HepG2 (cell line): ENCODE measurements around the gene SRP72. TPM values are rescaled to one million over a fixed set of nuclear protein-coding genes. Genes with fewer than 3 reads are reported as not detected.
A peak's percentile ranks its signal among the peaks of the same experiment; 100 is the strongest.

Experiments
- AGO2 ChIP-seq: fragments of 200-400 bp; formaldehyde crosslinking; optimal IDR thresholded peaks from 2 replicates; pipeline ENCODE3; 2017; ENCODE audit warnings: mild to moderate bottlenecking, low read depth, low read length, moderate library complexity
- ARNT2 ChIP-seq: sonication (generic); formaldehyde crosslinking; IDR thresholded peaks from 2 replicates; pipeline ENCODE4 v1.8.0; 2022; ENCODE audit warnings: mild to moderate bottlenecking, low read depth, missing genetic modification reagents, moderate library complexity
- ATF6 ChIP-seq: sonication (generic); formaldehyde crosslinking; conservative IDR thresholded peaks from 2 replicates; pipeline ENCODE4 v1.4.0; 2020; ENCODE audit warnings: missing genetic modification reagents
- FOXO4 ChIP-seq: sonication (generic); formaldehyde crosslinking; conservative IDR thresholded peaks from 2 replicates; pipeline ENCODE4 v1.8.1; 2023; ENCODE audit warnings: missing genetic modification reagents
- HHEX ChIP-seq: IDR thresholded peaks from 2 replicates; pipeline ENCODE4 v1.6.1; 2016; ENCODE audit warnings: control low read depth
- HIC2 ChIP-seq: sonication (generic); formaldehyde crosslinking; IDR thresholded peaks from 2 replicates; pipeline ENCODE4 v1.9.0; 2022; ENCODE audit warnings: low read depth, missing genetic modification reagents
- KAT7 ChIP-seq: IDR thresholded peaks from 2 replicates; pipeline ENCODE4 v1.6.1; 2018; ENCODE audit warnings: borderline replicate concordance, missing compliant biosample characterization
- MIXL1 ChIP-seq: IDR thresholded peaks from 2 replicates; pipeline ENCODE4 v1.6.1; 2016
- PATZ1 ChIP-seq: sonication (generic); formaldehyde crosslinking; IDR thresholded peaks from 2 replicates; pipeline ENCODE4 v1.4.0; 2020; ENCODE audit warnings: missing genetic modification reagents
- THAP9 ChIP-seq: sonication (generic); formaldehyde crosslinking; IDR thresholded peaks from 2 replicates; pipeline ENCODE4; 2020; ENCODE audit warnings: missing genetic modification reagents, mild to moderate bottlenecking, borderline replicate concordance
- ZBTB33 ChIP-seq: sonication (generic); formaldehyde crosslinking; IDR thresholded peaks from 2 replicates; pipeline ENCODE4 v1.4.0; 2020; ENCODE audit warnings: missing genetic modification reagents
- ZNF557 ChIP-seq: sonication (generic); formaldehyde crosslinking; IDR thresholded peaks from 2 replicates; pipeline ENCODE4 v1.4.0; 2020; ENCODE audit warnings: missing genetic modification reagents
- ZNF691 ChIP-seq: sonication (generic); formaldehyde crosslinking; IDR thresholded peaks from 2 replicates; pipeline ENCODE4 v1.4.0; 2020; ENCODE audit warnings: missing genetic modification reagents, low read depth, mild to moderate bottlenecking, borderline replicate concordance
- ZSCAN22 ChIP-seq: sonication (generic); formaldehyde crosslinking; IDR thresholded peaks from 2 replicates; pipeline ENCODE4 v1.4.0; 2020; ENCODE audit warnings: mild to moderate bottlenecking, missing genetic modification reagents
- polyA plus RNA-seq, 8 experiments: library from polyadenylated mRNA; depleted of rRNA in 3 of 8; stranded (reverse) in 7 of 8; unstranded in 1 of 8; fragments of >200 nt; fragmentation: Illumina TruSeq in 4 of 8; extraction: Trizol in 4 of 8; gene quantifications; 2 replicates each; pipeline versions ENCODE4 v1.2.1 to v1.2.3, GENCODE V29; 2011 to 2016; ENCODE audit warnings: low read depth in 4 of 8, missing spikeins in 1 of 8, mixed read lengths in 1 of 8; ENCODE audit not compliant: insufficient read depth in 1 of 8
- total RNA-seq, 5 experiments: library from RNA; depleted of rRNA; stranded (reverse); fragments of >200 nt; fragmentation: Illumina TruSeq; extraction: Trizol; gene quantifications; 2 replicates each; pipeline ENCODE4 v1.2.3, GENCODE V29; 2016; ENCODE audit warnings: low read depth in 1 of 5

The SRP72 gene
- total and polyA plus RNA-seq, 2 of the 13 experiments (the other 11 are each of a cell fraction or from before 2014, with no cell fraction given), result 64.9 to 75.6 TPM

- TF ChIP-seq FOXO4 (CRISPR knock-in tag) (no peak), ZNF691 (0 out of 2 replicates have a peak, but pooled peaks have one; percentile 31), THAP9 (peak; percentile 98), HIC2 (CRISPR knock-in tag) (no peak), AGO2 (peak; percentile 68), KAT7 (CRISPR knock-in tag) (no peak), ZSCAN22 (CRISPR knock-in tag) (no peak), ZNF557 (CRISPR knock-in tag) (no peak), MIXL1 (CRISPR knock-in tag) (peak; percentile 60; the same call in 1 of the 2 replicates), ZBTB33 (CRISPR knock-in tag) (no peak), ATF6 (CRISPR knock-in tag) (peak; percentile 83; the same call in 1 of the 2 replicates), PATZ1 (peak; percentile 63; the same call in 1 of the 2 replicates), HHEX (CRISPR knock-in tag) (0 out of 2 replicates have a peak, but pooled peaks have one; percentile 23), ARNT2 (CRISPR knock-in tag) (no peak)
These were observed at the start of gene SRP72 (continued) for GRCh38 chr4:56467284-56468096.
